KMS-11 (cell line): Measurements from ENCODE around the gene KIF7.
"Not testable (repeated sequence)": the region's sequence is repeated elsewhere in the genome, so short reads cannot be mapped to it uniquely, and the experiment has no call there.

Experiments used
- H2AFZ ChIP-seq: fragments of 200-600 bp; sonication (generic); 2 replicates; pipeline ENCODE4 v1.6.1; 2016; ENCODE audit warnings: antibody characterized with exemption, mixed run types, low read depth
- H3K27ac ChIP-seq: fragments of 200-600 bp; sonication (generic); 2 replicates; pipeline ENCODE4 v1.6.1; 2016; ENCODE audit warnings: mild to moderate bottlenecking, mixed run types
- H3K27me3 ChIP-seq: fragments of 200-600 bp; sonication (generic); 2 replicates; pipeline ENCODE4 v1.6.1; 2017; ENCODE audit warnings: mild to moderate bottlenecking, low read depth, mixed run types, moderate library complexity; ENCODE audit not compliant: insufficient read depth
- H3K36me3 ChIP-seq: fragments of 200-600 bp; sonication (generic); 2 replicates; pipeline ENCODE4 v1.6.1; 2017; ENCODE audit warnings: mild to moderate bottlenecking, mixed run types; ENCODE audit not compliant: insufficient read depth
- H3K4me1 ChIP-seq: fragments of 200-600 bp; sonication (generic); 2 replicates; pipeline ENCODE4 v1.6.1; 2016; ENCODE audit warnings: mild to moderate bottlenecking, low read depth, mixed run types; ENCODE audit not compliant: poor library complexity, severe bottlenecking
- H3K4me2 ChIP-seq: fragments of 200-600 bp; sonication (generic); 2 replicates; pipeline ENCODE4 v1.7.0; 2016; ENCODE audit warnings: mild to moderate bottlenecking, mixed run types
- H3K4me3 ChIP-seq: fragments of 200-600 bp; sonication (generic); IDR thresholded peaks from 2 replicates; pipeline ENCODE4 v1.6.1; 2017; ENCODE audit warnings: low read depth, low read length, mixed read lengths; ENCODE audit not compliant: insufficient read depth
- H3K79me2 ChIP-seq: fragments of 200-600 bp; sonication (generic); 2 replicates; pipeline ENCODE4 v1.6.1; 2016; ENCODE audit warnings: low read depth, mixed run types; ENCODE audit not compliant: insufficient read depth
- H3K9ac ChIP-seq: fragments of 200-600 bp; sonication (generic); 2 replicates; pipeline ENCODE4 v1.6.1; 2016; ENCODE audit warnings: mild to moderate bottlenecking, mixed run types
- H4K20me1 ChIP-seq: fragments of 200-600 bp; sonication (generic); 2 replicates; pipeline ENCODE4 v1.6.1; 2016; ENCODE audit warnings: mild to moderate bottlenecking, mixed run types; ENCODE audit not compliant: insufficient read depth
- CTCF ChIP-seq: fragments of 200-600 bp; sonication (generic); conservative IDR thresholded peaks from 2 replicates; pipeline ENCODE4 v1.6.1; 2017; ENCODE audit warnings: low read depth, mild to moderate bottlenecking, antibody characterized with exemption, low read length, moderate library complexity, mixed read lengths

KIF7 gene

GRCh38 chr15:89587955-89588354 lies 67.3 kb downstream of the KIF7 start:
- no peak overlapping the region for H3K4me2 ChIP-seq
- no peaks in the 10 kb centered on the region for H3K4me1 ChIP-seq
- H4K20me1 ChIP-seq, result no peaks in the 10 kb centered on the region
- TF ChIP-seq CTCF, result no peak
- no peak overlapping the region for H2AFZ ChIP-seq
- no peak overlapping the region for H3K9ac ChIP-seq
- no peak overlapping the region for H3K27ac ChIP-seq
- H3K79me2 ChIP-seq, result peaks cover 4% of the 10 kb centered on the region; the same call in 1 of the 2 replicates
- H3K36me3 ChIP-seq, result 0 out of 2 replicates have a peak, but pooled peaks cover 5% of the 10 kb centered on the region
- H3K4me3 ChIP-seq, result no peak overlapping the region
- no peaks in the 10 kb centered on the region for H3K27me3 ChIP-seq

GRCh38 chr15:89586651-89587050 lies 68.6 kb downstream of the KIF7 start:
- H3K9ac ChIP-seq, result no peak overlapping the region
- H3K27me3 ChIP-seq, result no peaks in the 10 kb centered on the region
- H3K36me3 ChIP-seq, result 0 out of 2 replicates have a peak, but pooled peaks cover 5% of the 10 kb centered on the region
- H4K20me1 ChIP-seq, result no peaks in the 10 kb centered on the region
- H3K27ac ChIP-seq, result no peak overlapping the region
- H3K4me3 ChIP-seq, result no peak overlapping the region
- no peak for TF ChIP-seq CTCF
- H3K4me1 ChIP-seq, result no peaks in the 10 kb centered on the region
- no peak overlapping the region for H2AFZ ChIP-seq
- H3K4me2 ChIP-seq, result no peak overlapping the region
- H3K79me2 ChIP-seq, result peaks cover 15% of the 10 kb centered on the region; the same call in 1 of the 2 replicates

DNA sequence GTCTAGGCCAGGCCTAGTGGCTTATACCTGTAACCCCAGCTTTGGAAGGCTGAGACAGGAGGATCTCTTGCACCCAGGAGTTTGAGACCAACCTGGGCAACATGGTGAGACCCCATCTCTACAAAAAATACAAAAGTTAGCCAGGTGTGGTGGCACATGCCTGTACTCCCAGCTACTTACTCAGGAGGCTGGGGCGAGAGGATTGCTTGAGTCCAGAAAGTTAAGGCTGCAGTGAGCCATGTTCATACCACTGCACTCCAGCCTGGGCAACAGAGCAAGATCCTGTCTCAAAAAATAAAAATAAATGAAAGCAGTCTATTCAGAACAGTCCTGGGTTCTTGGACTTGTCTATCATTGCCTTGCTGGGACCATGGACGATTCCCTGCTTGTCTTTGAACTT lies 74.5 kb downstream of the KIF7 start:
- H3K36me3 ChIP-seq, H2AFZ ChIP-seq, H3K4me3 ChIP-seq, H3K27me3 ChIP-seq, H3K27ac ChIP-seq, H4K20me1 ChIP-seq, H3K4me2 ChIP-seq, H3K9ac ChIP-seq: not testable (repeated sequence)
- Histone ChIP-seq H3K79me2 (peaks cover 69% of the 10 kb centered on the region), H3K4me1 (peaks cover 37% of the 10 kb centered on the region)

GRCh38 chr15:89578146-89578545 lies 77.1 kb downstream of the KIF7 start:
- no peaks in the 10 kb centered on the region for H4K20me1 ChIP-seq
- peaks cover 43% of the 10 kb centered on the region for H3K4me1 ChIP-seq
- peaks cover 73% of the 10 kb centered on the region for H3K79me2 ChIP-seq
- H3K4me3 ChIP-seq, result no peak overlapping the region
- H3K27ac ChIP-seq, result no peak overlapping the region
- H3K27me3 ChIP-seq, result no peaks in the 10 kb centered on the region
- TF ChIP-seq CTCF, result no peak
- H3K4me2 ChIP-seq, result peak overlapping the region; percentile 64
- H2AFZ ChIP-seq, result no peak overlapping the region
- no peak overlapping the region for H3K9ac ChIP-seq
- H3K36me3 ChIP-seq, result no peaks in the 10 kb centered on the region
